Liver (tissue), 9 donors: ENCODE measurements around the gene WSCD2. TPM values are rescaled to one million over a fixed set of nuclear protein-coding genes. Genes with fewer than 3 reads are reported as not detected.

Source experiments
- DNase-seq: peaks from one replicate; pipeline ENCODE4 v3.0.0-alpha.2; 2017; ENCODE audit warnings: low spot score
- H3K27ac ChIP-seq, 2 donors: one replicate each; pipeline ENCODE4 v1.7.0; 2013; ENCODE audit warnings: inconsistent platforms in 2 of 2, low read length in 2 of 2, control low read depth in 1 of 2, low read depth in 1 of 2, mild to moderate bottlenecking in 1 of 2
- H3K27me3 ChIP-seq, 4 donors: one replicate each; pipeline versions ENCODE4 v1.6.1 to v1.7.0; 2013; ENCODE audit warnings: low read length in 3 of 4, inconsistent platforms in 1 of 4, mild to moderate bottlenecking in 1 of 4, moderate library complexity in 1 of 4; ENCODE audit not compliant: control insufficient read depth in 4 of 4, insufficient read depth in 4 of 4
- H3K36me3 ChIP-seq, 4 donors: one replicate each; pipeline versions ENCODE4 v1.6.1 to v1.7.0; 2013; ENCODE audit warnings: low read length in 3 of 4, mild to moderate bottlenecking in 3 of 4, low read depth in 1 of 4, moderate library complexity in 1 of 4; ENCODE audit not compliant: control insufficient read depth in 4 of 4, insufficient read depth in 3 of 4
- H3K4me1 ChIP-seq, 4 donors: one replicate each; pipeline versions ENCODE4 v1.6.1 to v1.7.0; 2013; ENCODE audit warnings: low read length in 3 of 4, mild to moderate bottlenecking in 3 of 4, moderate library complexity in 1 of 4; ENCODE audit not compliant: control insufficient read depth in 4 of 4, insufficient read depth in 4 of 4
- H3K4me3 ChIP-seq, 3 donors: one replicate each; pipeline versions ENCODE4 v1.6.1 to v1.7.0; 2013; ENCODE audit warnings: low read length in 3 of 3, control low read depth in 1 of 3, low read depth in 1 of 3, mild to moderate bottlenecking in 1 of 3
- H3K9ac ChIP-seq, 2 donors: one replicate each; pipeline ENCODE4 v1.7.0; 2013; ENCODE audit warnings: low read length in 2 of 2, mild to moderate bottlenecking in 2 of 2, moderate library complexity in 2 of 2, control low read depth in 1 of 2, low read depth in 1 of 2
- H3K9me3 ChIP-seq, 4 donors: one replicate each; pipeline versions ENCODE4 v1.6.1 to v1.7.0; 2013; ENCODE audit warnings: low read length in 3 of 4; ENCODE audit not compliant: control insufficient read depth in 4 of 4
- EGR1 ChIP-seq, 2 donors: IDR thresholded peaks; 2 replicates each; pipeline ENCODE4 v1.6.1; 2016 to 2018; ENCODE audit warnings: antibody characterized with exemption in 2 of 2, low read depth in 2 of 2
- FOXA1 ChIP-seq: IDR thresholded peaks from 2 replicates; pipeline ENCODE4 v1.6.1; 2016; ENCODE audit warnings: antibody characterized with exemption
- FOXA2 ChIP-seq: IDR thresholded peaks from 2 replicates; pipeline ENCODE4 v1.6.1; 2016; ENCODE audit warnings: antibody characterized with exemption
- GABPA ChIP-seq, 2 donors: IDR thresholded peaks in 1 of 2; conservative IDR thresholded peaks in 1 of 2; 2 replicates each; pipeline ENCODE4 v1.6.1; 2016; ENCODE audit warnings: antibody characterized with exemption in 2 of 2, mild to moderate bottlenecking in 1 of 2, moderate library complexity in 1 of 2
- HNF4A ChIP-seq, 2 donors: conservative IDR thresholded peaks; 2 replicates each; pipeline ENCODE4 v1.6.1; 2016; ENCODE audit warnings: antibody characterized with exemption in 2 of 2, mild to moderate bottlenecking in 2 of 2
- HNF4G ChIP-seq: IDR thresholded peaks from 2 replicates; pipeline ENCODE4 v1.6.1; 2016; ENCODE audit warnings: antibody characterized with exemption
- MAX ChIP-seq: IDR thresholded peaks from 2 replicates; pipeline ENCODE4 v1.6.1; 2016; ENCODE audit warnings: antibody characterized with exemption
- NR2F2 ChIP-seq: IDR thresholded peaks from 2 replicates; pipeline ENCODE4 v1.6.1; 2016; ENCODE audit warnings: antibody characterized with exemption
- RAD21 ChIP-seq, 2 donors: IDR thresholded peaks; 2 replicates each; pipeline ENCODE4 v1.6.1; 2016; ENCODE audit warnings: antibody characterized with exemption in 2 of 2, mild to moderate bottlenecking in 2 of 2
- RXRA ChIP-seq, 2 donors: IDR thresholded peaks; 2 replicates each; pipeline ENCODE4 v1.6.1; 2017 to 2018; ENCODE audit warnings: antibody characterized with exemption in 2 of 2, mild to moderate bottlenecking in 1 of 2
- SP1 ChIP-seq: IDR thresholded peaks from 2 replicates; pipeline ENCODE4 v1.6.1; 2018; ENCODE audit warnings: antibody characterized with exemption, mild to moderate bottlenecking
- YY1 ChIP-seq: IDR thresholded peaks from 2 replicates; pipeline ENCODE4 v1.6.1; 2016; ENCODE audit warnings: antibody characterized with exemption, mild to moderate bottlenecking
- ZBTB33 ChIP-seq: IDR thresholded peaks from 2 replicates; pipeline ENCODE4 v1.6.1; 2016; ENCODE audit warnings: antibody characterized with exemption
- WGBS: extraction: QIAGEN DNeasy Blood & Tissue Kit; methylation state at CpG from one replicate; pipeline ENCODE4 v1.1.7; 2013; 5-methylcytosine and 5-hydroxymethylcytosine counted together
- polyA plus RNA-seq, 2 donors: library from polyadenylated mRNA; stranded (reverse) in 1 of 2; unstranded in 1 of 2; fragments of 200-250 nt in 1 of 2; fragments of >200 nt in 1 of 2; fragmentation: Nextera tagmentation in 1 of 2; extraction: Ambion mirVana in 1 of 2; gene quantifications; one replicate each; pipeline versions ENCODE4 v1.2.1 to v1.2.3, GENCODE V29; 2013 to 2015
- total RNA-seq, 2 donors: library from RNA; depleted of rRNA; stranded (reverse); fragments of >200 nt; gene quantifications; one replicate each; pipeline ENCODE4 v1.2.3, GENCODE V29; 2014
- TF ChIP-seq, protein P1 (sequence below): IDR thresholded peaks from 2 replicates; pipeline ENCODE4 v1.6.1; 2016; ENCODE audit warnings: antibody characterized with exemption
- TF ChIP-seq, protein P2 (sequence below): IDR thresholded peaks from 2 replicates; pipeline ENCODE4 v1.6.1; 2016; ENCODE audit warnings: antibody characterized with exemption, mild to moderate bottlenecking
- donor health status: healthy.
- donor health status: healthy.
- donor health status: healthy.
- donor health status: healthy.
- donor health status: healthy.

WSCD2 gene
- total and polyA plus RNA-seq, 4 donors, result under 0.01 to 0.09 (median 0.05) TPM; not detected in 1

- DNase-seq, result no peak
- H3K4me1 ChIP-seq, result peaks cover 2 to 14% (median 8%) of the 10 kb centered on the region in 4 donors
- H3K9me3 ChIP-seq, result peaks cover 0 to 3% (median 1%) of the 10 kb centered on the region in 4 donors
- H3K36me3 ChIP-seq, result no peaks in the 10 kb centered on the region
- TF ChIP-seq HNF4A (conservative IDR thresholded peaks at IDR 0.05) (no peak), RAD21 (IDR thresholded peaks at IDR 0.05) (no peak), MAX (no peak)
- no peak overlapping the region for H3K4me3 ChIP-seq
- no peak overlapping the region for H3K9ac ChIP-seq
- no peak overlapping the region for H3K27ac ChIP-seq
- 74% methylated on average over 10 of the region's 10 CpGs for WGBS
- peaks cover 2 to 12% (median 5%) of the 10 kb centered on the region in 4 donors for H3K27me3 ChIP-seq
Measured at GRCh38 chr12:108126990-108127501, 2.0 kb upstream of the WSCD2 start.

- H3K4me3 ChIP-seq, result no peak overlapping the region
- TF ChIP-seq FOXA2 (no peak), GABPA (IDR thresholded peaks at IDR 0.05 in 1 of 2, conservative IDR thresholded peaks at IDR 0.05 in 1 of 2) (no peak), ZBTB33 (no peak), SP1 (no peak)
- TF ChIP-seq, protein P1, sequence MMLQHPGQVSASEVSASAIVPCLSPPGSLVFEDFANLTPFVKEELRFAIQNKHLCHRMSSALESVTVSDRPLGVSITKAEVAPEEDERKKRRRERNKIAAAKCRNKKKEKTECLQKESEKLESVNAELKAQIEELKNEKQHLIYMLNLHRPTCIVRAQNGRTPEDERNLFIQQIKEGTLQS, result no peak
- peaks cover 2 to 14% (median 8%) of the 10 kb centered on the region in 4 donors for H3K4me1 ChIP-seq
- H3K9ac ChIP-seq, result no peak overlapping the region
- 45% methylated on average over 3 of the region's 3 CpGs for WGBS
- H3K36me3 ChIP-seq, result no peaks in the 10 kb centered on the region
- peaks cover 0 to 3% (median 1%) of the 10 kb centered on the region in 4 donors for H3K9me3 ChIP-seq
- H3K27me3 ChIP-seq, result peaks cover 2 to 12% (median 5%) of the 10 kb centered on the region in 4 donors
- no peak overlapping the region for H3K27ac ChIP-seq
- no peak for DNase-seq
Measured at GRCh38 chr12:108127654-108128053, 1.4 kb upstream of the WSCD2 start.

- WGBS, result 73% methylated on average over 10 of the region's 10 CpGs
- Histone ChIP-seq H3K36me3 (no peaks in the 10 kb centered on the region), H3K9me3 (peaks cover 0 to 3% (median 1%) of the 10 kb centered on the region in 4 donors), H3K4me3 (no peak overlapping the region), H3K9ac (no peak overlapping the region), H3K4me1 (peaks cover 2 to 14% (median 8%) of the 10 kb centered on the region in 4 donors), H3K27me3 (peaks cover 2 to 12% (median 5%) of the 10 kb centered on the region in 4 donors), H3K27ac (no peak overlapping the region)
- DNase-seq, result no peak
- TF ChIP-seq RXRA (IDR thresholded peaks at IDR 0.05) (no peak), GABPA (IDR thresholded peaks at IDR 0.05 in 1 of 2, conservative IDR thresholded peaks at IDR 0.05 in 1 of 2) (no peak), FOXA1 (no peak), YY1 (no peak), HNF4A (conservative IDR thresholded peaks at IDR 0.05) (no peak), EGR1 (IDR thresholded peaks at IDR 0.05; ENCODE audit: low read depth in 2 of 2) (no peak), ZBTB33 (no peak), HNF4G (no peak), SP1 (no peak), MAX (no peak), NR2F2 (no peak), FOXA2 (no peak)
- TF ChIP-seq, protein P2, sequence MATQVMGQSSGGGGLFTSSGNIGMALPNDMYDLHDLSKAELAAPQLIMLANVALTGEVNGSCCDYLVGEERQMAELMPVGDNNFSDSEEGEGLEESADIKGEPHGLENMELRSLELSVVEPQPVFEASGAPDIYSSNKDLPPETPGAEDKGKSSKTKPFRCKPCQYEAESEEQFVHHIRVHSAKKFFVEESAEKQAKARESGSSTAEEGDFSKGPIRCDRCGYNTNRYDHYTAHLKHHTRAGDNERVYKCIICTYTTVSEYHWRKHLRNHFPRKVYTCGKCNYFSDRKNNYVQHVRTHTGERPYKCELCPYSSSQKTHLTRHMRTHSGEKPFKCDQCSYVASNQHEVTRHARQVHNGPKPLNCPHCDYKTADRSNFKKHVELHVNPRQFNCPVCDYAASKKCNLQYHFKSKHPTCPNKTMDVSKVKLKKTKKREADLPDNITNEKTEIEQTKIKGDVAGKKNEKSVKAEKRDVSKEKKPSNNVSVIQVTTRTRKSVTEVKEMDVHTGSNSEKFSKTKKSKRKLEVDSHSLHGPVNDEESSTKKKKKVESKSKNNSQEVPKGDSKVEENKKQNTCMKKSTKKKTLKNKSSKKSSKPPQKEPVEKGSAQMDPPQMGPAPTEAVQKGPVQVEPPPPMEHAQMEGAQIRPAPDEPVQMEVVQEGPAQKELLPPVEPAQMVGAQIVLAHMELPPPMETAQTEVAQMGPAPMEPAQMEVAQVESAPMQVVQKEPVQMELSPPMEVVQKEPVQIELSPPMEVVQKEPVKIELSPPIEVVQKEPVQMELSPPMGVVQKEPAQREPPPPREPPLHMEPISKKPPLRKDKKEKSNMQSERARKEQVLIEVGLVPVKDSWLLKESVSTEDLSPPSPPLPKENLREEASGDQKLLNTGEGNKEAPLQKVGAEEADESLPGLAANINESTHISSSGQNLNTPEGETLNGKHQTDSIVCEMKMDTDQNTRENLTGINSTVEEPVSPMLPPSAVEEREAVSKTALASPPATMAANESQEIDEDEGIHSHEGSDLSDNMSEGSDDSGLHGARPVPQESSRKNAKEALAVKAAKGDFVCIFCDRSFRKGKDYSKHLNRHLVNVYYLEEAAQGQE, result no peak
- TF ChIP-seq, protein P1, result no peak
Measured at GRCh38 chr12:108128221-108129016, 669 bp upstream of the WSCD2 start.
